Mesendoderm (in vitro differentiated cells): Measurements from ENCODE around the gene RNF11.
"Not testable (repeated sequence)": the region's sequence is repeated elsewhere in the genome, so short reads cannot be mapped to it uniquely, and the experiment has no call there.

Experiments used
- DNase-seq: peaks from one replicate; pipeline ENCODE4 v3.0.0; 2013
- H2AK5ac ChIP-seq: 2 replicates; pipeline ENCODE4 v1.6.1; 2013; ENCODE audit warnings: low read length, inconsistent platforms
- H2BK120ac ChIP-seq: 2 replicates; pipeline ENCODE4 v1.6.1; 2013; ENCODE audit warnings: low read depth, mild to moderate bottlenecking, low read length, moderate library complexity, mixed read lengths
- H2BK15ac ChIP-seq: replicated peaks from 2 replicates; pipeline ENCODE4 v1.6.1; 2013; ENCODE audit warnings: low read depth, mild to moderate bottlenecking, moderate library complexity
- H2BK5ac ChIP-seq: 2 replicates; pipeline ENCODE4 v1.6.1; 2013; ENCODE audit warnings: low read length, inconsistent platforms
- H3K18ac ChIP-seq: 2 replicates; pipeline ENCODE4 v1.6.1; 2013; ENCODE audit warnings: mild to moderate bottlenecking, low read length, mixed read lengths
- H3K23ac ChIP-seq: one replicate; pipeline ENCODE4 v1.6.1; 2013; ENCODE audit warnings: low read length
- H3K27ac ChIP-seq: 2 replicates; pipeline ENCODE4 v1.5.1; 2013; ENCODE audit warnings: low read depth, mild to moderate bottlenecking, inconsistent platforms, low read length, moderate library complexity
- H3K27me3 ChIP-seq: 2 replicates; pipeline ENCODE4 v1.6.1; 2013; ENCODE audit warnings: low read length, control low read depth, mild to moderate bottlenecking, inconsistent platforms; ENCODE audit not compliant: insufficient read depth, poor library complexity
- H3K36me3 ChIP-seq: 2 replicates; pipeline ENCODE4 v1.6.1; 2013; ENCODE audit warnings: low read length, inconsistent platforms; ENCODE audit not compliant: control insufficient read depth, insufficient read depth
- H3K4ac ChIP-seq: one replicate; pipeline ENCODE4 v1.6.1; 2013; ENCODE audit warnings: low read depth, mild to moderate bottlenecking, low read length, moderate library complexity
- H3K4me1 ChIP-seq: 2 replicates; pipeline ENCODE4 v1.6.1; 2013; ENCODE audit warnings: low read depth, low read length, inconsistent platforms; ENCODE audit not compliant: control insufficient read depth
- H3K4me2 ChIP-seq: 2 replicates; pipeline ENCODE4 v1.6.1; 2013; ENCODE audit warnings: low read length
- H3K4me3 ChIP-seq: 2 replicates; pipeline ENCODE4 v1.5.1; 2013; ENCODE audit warnings: mild to moderate bottlenecking, low read length
- H3K56ac ChIP-seq: one replicate; pipeline ENCODE4 v1.6.1; 2013; ENCODE audit warnings: low read length
- H3K79me1 ChIP-seq: 2 replicates; pipeline ENCODE4 v1.6.1; 2013; ENCODE audit warnings: low read length, inconsistent platforms
- H3K79me2 ChIP-seq: 2 replicates; pipeline ENCODE4 v1.6.1; 2013; ENCODE audit warnings: mild to moderate bottlenecking, low read length; ENCODE audit not compliant: control insufficient read depth, insufficient read depth
- H3K9ac ChIP-seq: 2 replicates; pipeline ENCODE4 v1.6.1; 2013; ENCODE audit warnings: low read length, inconsistent platforms
- H4K5ac ChIP-seq: one replicate; pipeline ENCODE4 v1.6.1; 2013; ENCODE audit warnings: low read length
- H4K8ac ChIP-seq: one replicate; pipeline ENCODE4 v1.6.1; 2013; ENCODE audit warnings: low read depth, mild to moderate bottlenecking, control low read depth, low read length, moderate library complexity
- WGBS: extraction: QIAGEN DNeasy Blood & Tissue Kit; methylation state at CpG from one replicate; pipeline ENCODE4 v1.1.7; 2013; ENCODE audit warnings: low lambda C conversion rate, missing lambda C conversion rate; ENCODE audit not compliant: insufficient coverage; ENCODE audit errors: extremely low coverage; 5-methylcytosine and 5-hydroxymethylcytosine counted together

RNF11 gene

DNA sequence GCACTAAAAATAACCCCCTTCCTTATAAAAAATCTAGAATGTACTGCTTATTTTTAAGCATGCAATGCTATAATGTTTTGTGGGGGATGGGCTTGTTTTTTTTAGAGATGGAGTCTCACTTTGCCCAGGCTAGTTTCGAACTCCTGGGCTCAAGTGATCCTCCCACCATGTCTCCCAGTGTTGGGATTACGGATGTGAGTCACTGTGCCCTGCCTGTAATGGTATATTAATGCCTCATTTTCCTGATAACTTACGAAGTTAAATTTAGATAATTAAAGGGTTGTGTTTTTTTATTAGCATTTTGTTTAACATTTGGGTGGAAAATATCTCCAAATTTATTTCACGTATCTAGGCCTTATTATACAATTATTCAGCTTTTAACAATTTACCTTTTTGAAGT lies 6.5 kb downstream of the RNF11 start:
- H2BK15ac ChIP-seq: no peak overlapping the region

DNA sequence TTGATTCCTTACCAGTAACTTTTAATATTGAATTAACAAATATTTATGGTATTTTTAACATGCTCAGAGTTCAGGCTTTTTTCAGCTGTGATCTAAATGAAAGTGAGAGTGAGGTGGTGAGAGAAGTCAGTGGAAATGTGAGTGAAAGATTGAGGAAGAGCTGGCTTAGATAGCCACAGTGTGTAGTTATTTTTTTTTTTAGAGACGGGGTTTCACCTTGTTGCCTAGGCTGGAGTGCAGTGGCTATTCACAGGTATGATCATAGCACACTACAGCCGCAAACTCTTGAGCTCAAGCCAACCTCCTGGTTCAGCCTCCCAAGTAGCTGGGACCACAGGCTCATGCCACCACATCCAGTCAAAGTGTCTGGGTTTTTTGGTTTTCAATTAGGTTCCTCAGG lies 10.9 kb downstream of the RNF11 start:
- H3K9ac ChIP-seq: no peak overlapping the region

More for the DNA sequence above, 6.5 kb downstream of the RNF11 start:
- no peak overlapping the region for H3K4me2 ChIP-seq
- H3K9ac ChIP-seq: no peak overlapping the region
- no peak overlapping the region for H4K8ac ChIP-seq
- H3K4me1 ChIP-seq: no peaks in the 10 kb centered on the region
- H4K5ac ChIP-seq: no peak overlapping the region
- no peak overlapping the region for H3K27ac ChIP-seq
- no peak overlapping the region for H3K4me3 ChIP-seq
- H3K79me2 ChIP-seq: peaks cover 50% of the 10 kb centered on the region
- H3K56ac ChIP-seq: no peak overlapping the region
- 100% methylated on average over 1 of the region's 4 CpGs for WGBS
- H3K23ac ChIP-seq: no peak overlapping the region
- H3K27me3 ChIP-seq: no peaks in the 10 kb centered on the region
- H3K36me3 ChIP-seq: no peaks in the 10 kb centered on the region
- H3K79me1 ChIP-seq: peaks cover 14% of the 10 kb centered on the region
- no peak overlapping the region for H2BK120ac ChIP-seq
- no peak overlapping the region for H3K4ac ChIP-seq
- H2BK5ac ChIP-seq: no peak overlapping the region
- no peak overlapping the region for H2AK5ac ChIP-seq
- no peak overlapping the region for H3K18ac ChIP-seq
- DNase-seq: no peak

GRCh38 chr1:51247499-51247898 lies 11.4 kb downstream of the RNF11 start:
- H4K5ac ChIP-seq: no peak overlapping the region
- DNase-seq: no peak
- H3K79me1 ChIP-seq: peaks cover 10% of the 10 kb centered on the region
- H2BK15ac ChIP-seq: no peak overlapping the region
- no peak overlapping the region for H3K56ac ChIP-seq
- no peak overlapping the region for H3K4ac ChIP-seq
- no peaks in the 10 kb centered on the region for H3K27me3 ChIP-seq
- no peak overlapping the region for H2BK120ac ChIP-seq
- no peak overlapping the region for H3K18ac ChIP-seq
- H3K79me2 ChIP-seq: peaks cover 37% of the 10 kb centered on the region
- no peak overlapping the region for H2AK5ac ChIP-seq
- no peak overlapping the region for H4K8ac ChIP-seq
- no peak overlapping the region for H3K4me3 ChIP-seq
- no peak overlapping the region for H2BK5ac ChIP-seq
- no peak overlapping the region for H3K9ac ChIP-seq
- WGBS: no CpG with 5 or more reads among the region's 1 CpG
- no peak overlapping the region for H3K23ac ChIP-seq
- no peak overlapping the region for H3K4me2 ChIP-seq
- H3K27ac ChIP-seq: no peak overlapping the region
- H3K4me1 ChIP-seq: no peaks in the 10 kb centered on the region
- H3K36me3 ChIP-seq: no peaks in the 10 kb centered on the region

More for the DNA sequence above, 10.9 kb downstream of the RNF11 start:
- Histone ChIP-seq H3K4me3 (no peak overlapping the region), H3K36me3 (no peaks in the 10 kb centered on the region), H2AK5ac (no peak overlapping the region), H3K79me2 (peaks cover 34% of the 10 kb centered on the region), H3K4me1 (no peaks in the 10 kb centered on the region), H3K23ac (no peak overlapping the region), H3K27ac (no peak overlapping the region), H3K27me3 (no peaks in the 10 kb centered on the region), H3K79me1 (peaks cover 8% of the 10 kb centered on the region), H3K4ac (no peak overlapping the region), H4K8ac (no peak overlapping the region), H3K18ac (no peak overlapping the region), H4K5ac (no peak overlapping the region), H3K56ac (no peak overlapping the region), H2BK15ac (no peak overlapping the region), H3K4me2 (no peak overlapping the region), H2BK5ac (no peak overlapping the region), H2BK120ac (no peak overlapping the region)
- no CpG with 5 or more reads among the region's 2 CpGs for whole genome bisulfite sequencing
- no peak for DNase-seq

GRCh38 chr1:51249445-51249844 lies 13.4 kb downstream of the RNF11 start:
- H3K4me2 ChIP-seq: no peak overlapping the region
- H3K4ac ChIP-seq: no peak overlapping the region
- no peak overlapping the region for H4K8ac ChIP-seq
- H3K9ac ChIP-seq: no peak overlapping the region
- no peaks in the 10 kb centered on the region for H3K4me1 ChIP-seq
- no peak overlapping the region for H2BK15ac ChIP-seq
- WGBS: no CpG with 5 or more reads among the region's 1 CpG
- H4K5ac ChIP-seq: no peak overlapping the region
- H3K79me1 ChIP-seq: peaks cover 11% of the 10 kb centered on the region
- DNase-seq: no peak
- H2BK5ac ChIP-seq: no peak overlapping the region
- H3K27ac ChIP-seq: no peak overlapping the region
- H2BK120ac ChIP-seq: no peak overlapping the region
- H3K27me3 ChIP-seq: no peaks in the 10 kb centered on the region
- no peak overlapping the region for H3K18ac ChIP-seq
- no peak overlapping the region for H3K56ac ChIP-seq
- H3K4me3 ChIP-seq: no peak overlapping the region
- H3K36me3 ChIP-seq: no peaks in the 10 kb centered on the region
- H2AK5ac ChIP-seq: no peak overlapping the region
- no peak overlapping the region for H3K23ac ChIP-seq
- peaks cover 37% of the 10 kb centered on the region for H3K79me2 ChIP-seq

- H2BK15ac ChIP-seq, H2BK5ac ChIP-seq, H3K4me3 ChIP-seq, H3K56ac ChIP-seq, H3K4ac ChIP-seq, H3K18ac ChIP-seq, H3K4me2 ChIP-seq, H4K8ac ChIP-seq, DNase-seq, H2BK120ac ChIP-seq, H3K4me1 ChIP-seq, H3K9ac ChIP-seq, H3K27ac ChIP-seq, H3K27me3 ChIP-seq, H3K23ac ChIP-seq, H2AK5ac ChIP-seq, H3K36me3 ChIP-seq, H4K5ac ChIP-seq: not testable (repeated sequence)
- peaks cover 38% of the 10 kb centered on the region for H3K79me2 ChIP-seq
- peaks cover 11% of the 10 kb centered on the region for H3K79me1 ChIP-seq
- WGBS: no CpG with 5 or more reads among the region's 14 CpGs
These were observed 14.7 kb downstream of the RNF11 start for GRCh38 chr1:51250729-51251128.

GRCh38 chr1:51251165-51251564 lies 15.1 kb downstream of the RNF11 start:
- not testable (repeated sequence) for H2AK5ac ChIP-seq, DNase-seq, H2BK5ac ChIP-seq, H3K4me3 ChIP-seq, H2BK15ac ChIP-seq, H3K4me2 ChIP-seq, H2BK120ac ChIP-seq, H3K4me1 ChIP-seq, H4K8ac ChIP-seq, H3K9ac ChIP-seq, H3K36me3 ChIP-seq, H3K56ac ChIP-seq, H3K4ac ChIP-seq, H3K27ac ChIP-seq, H3K18ac ChIP-seq, H3K27me3 ChIP-seq, H3K23ac ChIP-seq, H4K5ac ChIP-seq
- no CpG with 5 or more reads among the region's 20 CpGs for WGBS
- peaks cover 13% of the 10 kb centered on the region for H3K79me1 ChIP-seq
- peaks cover 38% of the 10 kb centered on the region for H3K79me2 ChIP-seq
